ENCODE measurements around the gene KIF26B.

Gene KIF26B

GRCh38 chr1:245211761-245212160, 57.0 kb downstream of the KIF26B start:
- H3K9me3 ChIP-seq (ENCODE audit: insufficient read depth, low read depth, low read length), result peaks cover 2% of the 10 kb centered on the region; the same call in 1 of the 2 replicates
- H3K27me3 ChIP-seq (ENCODE audit: insufficient read depth, low read length, poor library complexity, severe bottlenecking), result no peaks in the 10 kb centered on the region
- TF ChIP-seq CTCF (conservative IDR thresholded peaks at IDR 0.05; ENCODE audit: low read length) (no peak), EZH2phosphoT487 (IDR thresholded peaks at IDR 0.05; ENCODE audit: borderline replicate concordance) (no peak)
- no peak overlapping the region for H3K4me2 ChIP-seq (ENCODE audit: low read depth, low read length, poor library complexity, severe bottlenecking)
- H3K9me2 ChIP-seq (replicated peaks; ENCODE audit: low read depth, low read length), result no peaks in the 10 kb centered on the region
- H3K4me1 ChIP-seq (ENCODE audit: insufficient read depth, low read length, poor library complexity, severe bottlenecking), result no peaks in the 10 kb centered on the region
- no peak overlapping the region for H3K4me3 ChIP-seq (ENCODE audit: low read length, poor library complexity, severe bottlenecking)
- no peak overlapping the region for H2AFZ ChIP-seq (ENCODE audit: low read length)
- H3K79me2 ChIP-seq (ENCODE audit: insufficient read depth, low read length), result no peaks in the 10 kb centered on the region
- no peaks in the 10 kb centered on the region for H3K36me3 ChIP-seq (ENCODE audit: insufficient read depth, low read length)
- no peak overlapping the region for H3K9ac ChIP-seq (ENCODE audit: low read depth, low read length, poor library complexity, severe bottlenecking)
- no peaks in the 10 kb centered on the region for H3F3A ChIP-seq (ENCODE audit: low read depth)
- no peaks in the 10 kb centered on the region for H4K20me1 ChIP-seq (ENCODE audit: insufficient read depth, low read length, poor library complexity, severe bottlenecking)

- no peaks in the 10 kb centered on the region for H3F3A ChIP-seq (ENCODE audit: low read depth)
Measured at GRCh38 chr1:245212221-245212710, 57.5 kb downstream of the KIF26B start.

GRCh38 chr1:245213066-245213831, 58.5 kb downstream of the KIF26B start:
- no peak overlapping the region for H3K4me2 ChIP-seq (ENCODE audit: low read depth, low read length, poor library complexity, severe bottlenecking)
- no peak overlapping the region for H2AFZ ChIP-seq (ENCODE audit: low read length)
- H4K20me1 ChIP-seq (ENCODE audit: insufficient read depth, low read length, poor library complexity, severe bottlenecking), result no peaks in the 10 kb centered on the region
- no peaks in the 10 kb centered on the region for H3K4me1 ChIP-seq (ENCODE audit: insufficient read depth, low read length, poor library complexity, severe bottlenecking)
- TF ChIP-seq EZH2phosphoT487 (IDR thresholded peaks at IDR 0.05; ENCODE audit: borderline replicate concordance) (no peak), CTCF (conservative IDR thresholded peaks at IDR 0.05; ENCODE audit: low read length) (no peak)
- no peaks in the 10 kb centered on the region for H3K36me3 ChIP-seq (ENCODE audit: insufficient read depth, low read length)
- no peaks in the 10 kb centered on the region for H3F3A ChIP-seq (ENCODE audit: low read depth)
- H3K27me3 ChIP-seq (ENCODE audit: insufficient read depth, low read length, poor library complexity, severe bottlenecking), result no peaks in the 10 kb centered on the region
- H3K79me2 ChIP-seq (ENCODE audit: insufficient read depth, low read length), result no peaks in the 10 kb centered on the region
- H3K9me2 ChIP-seq (replicated peaks; ENCODE audit: low read depth, low read length), result no peaks in the 10 kb centered on the region
- no peak overlapping the region for H3K4me3 ChIP-seq (ENCODE audit: low read length, poor library complexity, severe bottlenecking)
- no peaks in the 10 kb centered on the region for H3K9me3 ChIP-seq (ENCODE audit: insufficient read depth, low read depth, low read length)
- no peak overlapping the region for H3K9ac ChIP-seq (ENCODE audit: low read depth, low read length, poor library complexity, severe bottlenecking)

More at GRCh38 chr1:245212221-245212710, 57.5 kb downstream of the KIF26B start:
- no peaks in the 10 kb centered on the region for H3K27me3 ChIP-seq (ENCODE audit: insufficient read depth, low read length, poor library complexity, severe bottlenecking)
- no peak overlapping the region for H3K9ac ChIP-seq (ENCODE audit: low read depth, low read length, poor library complexity, severe bottlenecking)
- H3K4me2 ChIP-seq (ENCODE audit: low read depth, low read length, poor library complexity, severe bottlenecking), result no peak overlapping the region
- H3K9me3 ChIP-seq (ENCODE audit: insufficient read depth, low read depth, low read length), result no peaks in the 10 kb centered on the region; the same call in 1 of the 2 replicates
- no peak for TF ChIP-seq EZH2phosphoT487 (IDR thresholded peaks at IDR 0.05; ENCODE audit: borderline replicate concordance)
- TF ChIP-seq CTCF (conservative IDR thresholded peaks at IDR 0.05; ENCODE audit: low read length), result no peak
- no peaks in the 10 kb centered on the region for H3K9me2 ChIP-seq (replicated peaks; ENCODE audit: low read depth, low read length)
- no peaks in the 10 kb centered on the region for H3K4me1 ChIP-seq (ENCODE audit: insufficient read depth, low read length, poor library complexity, severe bottlenecking)
- H3K36me3 ChIP-seq (ENCODE audit: insufficient read depth, low read length), result no peaks in the 10 kb centered on the region
- no peaks in the 10 kb centered on the region for H4K20me1 ChIP-seq (ENCODE audit: insufficient read depth, low read length, poor library complexity, severe bottlenecking)
- no peak overlapping the region for H3K4me3 ChIP-seq (ENCODE audit: low read length, poor library complexity, severe bottlenecking)
- H2AFZ ChIP-seq (ENCODE audit: low read length), result no peak overlapping the region
- no peaks in the 10 kb centered on the region for H3K79me2 ChIP-seq (ENCODE audit: insufficient read depth, low read length)

Data from Loucy (cell line).